C4-2B (cell line): Measurements from ENCODE around the gene RBM10.
A peak's percentile ranks its signal among the peaks of the same experiment; 100 is the strongest.

ENCODE experiments used
- H3K27ac ChIP-seq: fragments of 450-650 bp; 2 replicates; pipeline ENCODE4 v1.5.1; 2017
- CTCF ChIP-seq: fragments of 450-650 bp; conservative IDR thresholded peaks from 2 replicates; pipeline ENCODE4 v1.5.1; 2017; ENCODE audit warnings: mild to moderate bottlenecking
- ZFX ChIP-seq: fragments of 450-650 bp; IDR thresholded peaks from 2 replicates; pipeline ENCODE4 v1.6.1; 2017

The RBM10 gene

GRCh38 chrX:47218280-47218919, 73.4 kb downstream of the RBM10 start, which contains the start of gene CDK16:
TSS of gene CDK16 (plus strand) at chrX:47218681. CDS start at chrX:47223558, 4,877 bp downstream.
- peak within 1 kb of the TSS; percentile 100 for H3K27ac ChIP-seq
- TF ChIP-seq CTCF (no peak), ZFX (peak; percentile 41; the same call in 1 of the 2 replicates)

- H3K27ac ChIP-seq, result peak overlapping the region; percentile 100
- peak; percentile 18; the same call in 1 of the 2 replicates for TF ChIP-seq ZFX
- TF ChIP-seq CTCF, result no peak
Measured at GRCh38 chrX:47218920-47219815, 74.1 kb downstream of the RBM10 start.

- TF ChIP-seq ZFX, result no peak
- TF ChIP-seq CTCF, result no peak
- no peak overlapping the region for H3K27ac ChIP-seq
Measured at GRCh38 chrX:47221756-47222155, 76.7 kb downstream of the RBM10 start.

- no peak for TF ChIP-seq CTCF
- no peak for TF ChIP-seq ZFX
- no peak overlapping the region for H3K27ac ChIP-seq
Measured at GRCh38 chrX:47222751-47223350, 77.8 kb downstream of the RBM10 start.

- H3K27ac ChIP-seq, result no peak overlapping the region
- TF ChIP-seq ZFX, result no peak
- TF ChIP-seq CTCF, result no peak
Measured at GRCh38 chrX:47223476-47224250, 78.6 kb downstream of the RBM10 start.

- H3K27ac ChIP-seq, result no peak overlapping the region
- TF ChIP-seq ZFX (no peak), CTCF (no peak)
Measured at GRCh38 chrX:47224266-47224895, 79.4 kb downstream of the RBM10 start.
